Ovary (tissue), 3 donors: Measurements from ENCODE around the gene TMEM88.

Experiments used
- CTCF ChIP-seq, 3 donors: fragments of 450-650 bp in 2 of 3; fragments of 200-600 bp in 1 of 3; IDR thresholded peaks; one replicate each; pipeline versions ENCODE4 v1.5.1 to v1.8.0; 2016 to 2022; ENCODE audit warnings: antibody characterized with exemption in 3 of 3, mild to moderate bottlenecking in 1 of 3
- POLR2A ChIP-seq: fragments of 450-650 bp; IDR thresholded peaks from one replicate; pipeline ENCODE4 v1.6.1; 2017; ENCODE audit warnings: antibody characterized with exemption, mild to moderate bottlenecking, moderate library complexity
- donor health status: DM: no; HTN: no; CAD: no.

GRCh38 chr17:7885367-7886226, 30.7 kb downstream of the TMEM88 start:
- TF ChIP-seq POLR2A (peak; percentile 34), CTCF (IDR thresholded peaks at IDR 0.05) (no peak)
